Gastrocnemius medialis (tissue), 4 donors: Measurements from ENCODE around the gene LAMC1. TPM values are rescaled to one million over a fixed set of nuclear protein-coding genes. Genes with fewer than 3 reads are reported as not detected.

Experiments
- ATAC-seq, 2 donors: fragments of 150-250 bp; one replicate each; pipeline ENCODE4 v1.9.1; 2016
- DNase-seq, 2 donors: peaks; one replicate each; pipeline ENCODE4 v3.0.0-alpha.2; 2019
- H3K27ac ChIP-seq, 4 donors: fragments of 200-600 bp; sonication (generic); 1 replicate in 1 of 4; 2 replicates in 3 of 4; pipeline ENCODE4 v1.5.1; 2016 to 2018; ENCODE audit warnings: mild to moderate bottlenecking in 2 of 4, moderate library complexity in 1 of 4
- H3K27me3 ChIP-seq, 3 donors: fragments of 200-600 bp; sonication (generic) in 2 of 3; 1 replicate in 1 of 3; 2 replicates in 2 of 3; pipeline versions ENCODE4 v1.5.1 to v1.6.0; 2016 to 2019; ENCODE audit warnings: mild to moderate bottlenecking in 1 of 3, moderate library complexity in 1 of 3
- H3K36me3 ChIP-seq, 2 donors: fragments of 200-600 bp; sonication (generic) in 1 of 2; one replicate each; pipeline ENCODE4 v1.5.1; 2017 to 2018
- H3K4me1 ChIP-seq, 2 donors: fragments of 200-600 bp; sonication (generic) in 1 of 2; one replicate each; pipeline ENCODE4 v1.5.1; 2016 to 2017; ENCODE audit warnings: mild to moderate bottlenecking in 2 of 2
- H3K4me3 ChIP-seq, 4 donors: fragments of 200-600 bp; sonication (generic) in 3 of 4; 1 replicate in 1 of 4; 2 replicates in 3 of 4; pipeline ENCODE4 v1.5.1; 2016 to 2019; ENCODE audit warnings: mild to moderate bottlenecking in 2 of 4
- H3K9me3 ChIP-seq, 3 donors: fragments of 200-600 bp; sonication (generic) in 2 of 3; 1 replicate in 1 of 3; 2 replicates in 2 of 3; pipeline ENCODE4 v1.5.1; 2016 to 2019
- POLR2A ChIP-seq, 2 donors: fragments of 450-650 bp; IDR thresholded peaks; one replicate each; pipeline ENCODE4 v1.6.1; 2017; ENCODE audit warnings: antibody characterized with exemption in 2 of 2, mild to moderate bottlenecking in 2 of 2, moderate library complexity in 2 of 2
- in situ Hi-C, 4 donors: fragments of 200-750 bp; cut with MboI; loops; one replicate each; pipeline versions ENCODE4 v1.15.0 to v1.8.0; 2017; ENCODE audit warnings: low sequenced_read_pairs in 4 of 4
- intact Hi-C: fragments of 100-400 bp; cut with DNase I; formaldehyde crosslinking; loops from one replicate; pipeline ENCODE4 v1.15.1; 2023; ENCODE audit warnings: low total_unique reads
- total RNA-seq, 4 donors: library from RNA; depleted of rRNA; stranded (reverse); fragments of >200 nt; gene quantifications; one replicate each; pipeline versions ENCODE4 v1.1.0 to v1.2.3, GENCODE V29; 2016
- TF ChIP-seq, protein P1 (sequence below), 5 experiments: fragments of 450-650 bp in 3 of 5; fragments of 200-600 bp in 2 of 5; sonication (generic) in 2 of 5; IDR thresholded peaks in 4 of 5; conservative IDR thresholded peaks in 1 of 5; 1 replicate in 4 of 5; 2 replicates in 1 of 5; pipeline ENCODE4 v1.5.1; 2016 to 2019; ENCODE audit warnings: antibody characterized with exemption in 5 of 5, mild to moderate bottlenecking in 3 of 5, moderate library complexity in 3 of 5

Gene LAMC1
- total RNA-seq, 4 donors from 2014 or later, result 96.1 to 161 (median 135) TPM

DNA sequence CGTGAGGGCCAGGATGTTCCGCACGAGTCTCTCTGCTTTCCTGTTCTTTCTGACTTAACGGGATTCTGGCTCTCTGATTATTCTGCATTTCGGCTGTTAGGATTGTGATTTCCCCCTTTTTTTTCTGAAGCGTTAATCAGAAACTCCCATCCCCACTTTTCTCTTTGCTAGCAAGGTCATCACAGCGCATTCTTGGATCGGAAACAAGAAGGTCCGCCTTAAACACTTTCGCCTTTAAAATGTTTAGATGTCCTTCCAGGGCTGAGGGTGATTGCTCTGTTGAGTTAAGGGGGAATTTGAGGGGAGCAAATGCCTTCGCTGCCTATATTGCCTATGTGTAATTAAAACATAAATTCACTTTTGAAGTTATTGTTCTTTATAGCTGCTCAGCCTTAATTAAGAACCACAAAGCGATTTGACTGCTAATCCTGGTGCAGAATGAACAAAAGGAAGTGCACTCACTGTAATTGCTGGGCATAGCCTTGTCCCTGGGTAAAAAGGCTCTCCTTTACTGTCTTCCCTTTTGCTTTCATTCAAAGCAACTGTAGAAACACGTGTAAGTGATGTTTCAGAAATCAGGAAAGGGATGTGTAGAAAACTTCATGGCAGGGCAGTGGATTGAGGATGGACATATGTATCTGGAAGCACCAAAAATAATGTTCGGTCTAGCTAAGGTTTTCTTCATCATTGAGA lies 1.2 kb downstream of the LAMC1 start:
- H3K36me3 ChIP-seq, result no peaks in the 10 kb centered on the region
- no peak for ATAC-seq
- in situ Hi-C loops (loop anchor here in 1 of 4 donors (10.0 kb wide), 1 partner anchor 60 kb away; no protein-coding TSS in a partner anchor), intact Hi-C loops (loop anchor here (1.0 to 5.0 kb wide), 2 partner anchors 62 to 448 kb away; partner anchors contain the start of gene SMG7)
- no peaks in the 10 kb centered on the region for H3K9me3 ChIP-seq
- TF ChIP-seq, protein P1, sequence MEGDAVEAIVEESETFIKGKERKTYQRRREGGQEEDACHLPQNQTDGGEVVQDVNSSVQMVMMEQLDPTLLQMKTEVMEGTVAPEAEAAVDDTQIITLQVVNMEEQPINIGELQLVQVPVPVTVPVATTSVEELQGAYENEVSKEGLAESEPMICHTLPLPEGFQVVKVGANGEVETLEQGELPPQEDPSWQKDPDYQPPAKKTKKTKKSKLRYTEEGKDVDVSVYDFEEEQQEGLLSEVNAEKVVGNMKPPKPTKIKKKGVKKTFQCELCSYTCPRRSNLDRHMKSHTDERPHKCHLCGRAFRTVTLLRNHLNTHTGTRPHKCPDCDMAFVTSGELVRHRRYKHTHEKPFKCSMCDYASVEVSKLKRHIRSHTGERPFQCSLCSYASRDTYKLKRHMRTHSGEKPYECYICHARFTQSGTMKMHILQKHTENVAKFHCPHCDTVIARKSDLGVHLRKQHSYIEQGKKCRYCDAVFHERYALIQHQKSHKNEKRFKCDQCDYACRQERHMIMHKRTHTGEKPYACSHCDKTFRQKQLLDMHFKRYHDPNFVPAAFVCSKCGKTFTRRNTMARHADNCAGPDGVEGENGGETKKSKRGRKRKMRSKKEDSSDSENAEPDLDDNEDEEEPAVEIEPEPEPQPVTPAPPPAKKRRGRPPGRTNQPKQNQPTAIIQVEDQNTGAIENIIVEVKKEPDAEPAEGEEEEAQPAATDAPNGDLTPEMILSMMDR (IDR thresholded peaks at IDR 0.05 in 4 of 5, conservative IDR thresholded peaks at IDR 0.05 in 1 of 5), result no peak
- TF ChIP-seq POLR2A (IDR thresholded peaks at IDR 0.05), result no peak
- DNase-seq, result no peak
- no peaks in the 10 kb centered on the region for H3K27me3 ChIP-seq
- peak overlapping the region; percentile 94 to 100 (median 98) for H3K27ac ChIP-seq
- peaks cover 48 to 65% of the 10 kb centered on the region in 2 donors for H3K4me1 ChIP-seq
- peak overlapping the region; percentile 76 to 91 (median 85) for H3K4me3 ChIP-seq

DNA sequence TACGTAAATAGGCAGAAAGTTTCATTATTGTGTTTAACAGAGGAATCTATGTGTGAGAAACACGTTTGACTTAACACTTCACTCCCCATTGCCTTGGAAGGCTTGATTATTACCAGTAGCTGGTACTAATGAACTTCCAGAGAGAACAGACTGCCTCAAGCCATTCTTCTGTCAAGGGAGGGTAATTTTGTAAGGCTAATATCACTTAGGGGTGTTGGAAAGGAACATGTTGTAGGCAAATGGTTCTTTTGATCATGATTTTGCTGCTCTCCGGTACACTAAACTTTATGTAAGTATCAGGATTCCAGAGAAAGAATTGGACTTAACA lies 1.8 kb downstream of the LAMC1 start:
- H3K4me3 ChIP-seq, result peak overlapping the region; percentile 76 to 91 (median 85)
- H3K27ac ChIP-seq, result peak overlapping the region; percentile 94 to 100 (median 98)
- H3K4me1 ChIP-seq, result peaks cover 46 to 65% of the 10 kb centered on the region in 2 donors
- intact Hi-C loops, result no loop called here
- ATAC-seq (no peak), DNase-seq (no peak)
- H3K27me3 ChIP-seq, result no peaks in the 10 kb centered on the region
- H3K9me3 ChIP-seq, result no peaks in the 10 kb centered on the region
- in situ Hi-C loops, result loop anchor here in 1 of 4 donors (10.0 kb wide), 1 partner anchor 60 kb away; no protein-coding TSS in a partner anchor
- no peaks in the 10 kb centered on the region for H3K36me3 ChIP-seq
- TF ChIP-seq, protein P1 (IDR thresholded peaks at IDR 0.05 in 4 of 5, conservative IDR thresholded peaks at IDR 0.05 in 1 of 5), result no peak
- no peak for TF ChIP-seq POLR2A (IDR thresholded peaks at IDR 0.05)

DNA sequence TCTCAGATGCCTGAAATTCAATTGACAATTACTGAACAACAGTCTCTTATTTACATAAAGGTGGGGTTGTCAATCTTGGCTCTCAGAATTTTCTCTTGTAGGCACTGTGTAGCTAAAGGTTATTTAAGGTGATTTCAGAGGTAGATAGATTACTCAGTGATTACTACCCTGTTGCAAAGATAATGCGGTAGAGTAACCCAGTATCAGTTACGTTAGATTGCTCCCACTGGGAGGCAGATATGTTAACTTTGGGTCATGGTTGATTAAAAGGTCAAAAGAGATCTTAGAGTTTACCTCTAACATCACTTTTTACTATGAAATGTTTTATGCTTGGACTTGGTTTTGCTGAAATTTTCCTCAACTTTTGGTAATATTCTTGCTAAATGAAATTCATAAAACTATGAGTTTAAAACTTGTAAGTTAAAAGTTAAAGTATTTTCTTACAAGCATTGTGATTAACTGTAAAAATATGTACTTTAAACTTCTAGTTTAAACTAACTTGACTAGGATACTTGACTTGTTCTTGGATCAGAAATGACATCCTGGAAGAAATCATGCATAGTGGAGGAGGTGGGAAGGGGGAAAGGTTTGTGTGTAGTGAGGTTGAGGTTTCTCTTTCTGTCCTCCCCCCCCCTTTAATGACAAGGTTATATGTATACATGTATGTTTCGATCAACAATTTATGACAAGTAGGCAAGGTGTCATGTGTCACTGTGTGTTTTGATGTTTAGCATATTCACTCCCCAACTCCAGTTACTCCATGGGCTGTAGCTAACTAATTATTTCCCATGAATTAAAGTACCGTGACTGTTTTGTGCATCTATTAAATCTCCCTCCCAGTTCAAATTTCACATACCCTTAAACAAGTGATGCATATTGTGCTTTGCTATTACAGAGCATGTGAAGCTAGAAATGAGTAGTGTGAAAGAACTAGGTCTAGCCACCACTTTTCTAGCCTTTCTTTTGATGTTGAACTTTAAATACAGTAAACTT lies 2.9 kb downstream of the LAMC1 start:
- TF ChIP-seq, protein P1 (IDR thresholded peaks at IDR 0.05 in 4 of 5, conservative IDR thresholded peaks at IDR 0.05 in 1 of 5), result no peak
- no peak for TF ChIP-seq POLR2A (IDR thresholded peaks at IDR 0.05)

GRCh38 chr1:183027031-183027430 lies 3.8 kb downstream of the LAMC1 start:
- no peak for DNase-seq
- no peak for ATAC-seq
- peak overlapping the region; percentile 94 to 100 (median 98) for H3K27ac ChIP-seq
- TF ChIP-seq POLR2A (IDR thresholded peaks at IDR 0.05), result no peak
- TF ChIP-seq, protein P1 (IDR thresholded peaks at IDR 0.05 in 4 of 5, conservative IDR thresholded peaks at IDR 0.05 in 1 of 5), result no peak
- no peaks in the 10 kb centered on the region for H3K9me3 ChIP-seq
- no peaks in the 10 kb centered on the region for H3K36me3 ChIP-seq
- H3K27me3 ChIP-seq, result no peaks in the 10 kb centered on the region
- in situ Hi-C loops (loop anchor here in 1 of 4 donors (10.0 kb wide), 1 partner anchor 62 kb away; no protein-coding TSS in a partner anchor), intact Hi-C loops (no loop called here)
- H3K4me3 ChIP-seq, result peak overlapping the region; percentile 6 to 91 (median 80)
- H3K4me1 ChIP-seq, result peaks cover 54 to 75% of the 10 kb centered on the region in 2 donors

More for the DNA sequence above, 2.9 kb downstream of the LAMC1 start:
- DNase-seq (no peak), ATAC-seq (no peak)
- Histone ChIP-seq H3K9me3 (no peaks in the 10 kb centered on the region), H3K4me3 (peak overlapping the region; percentile 76 to 91 (median 85)), H3K36me3 (no peaks in the 10 kb centered on the region), H3K27me3 (no peaks in the 10 kb centered on the region), H3K27ac (peak overlapping the region; percentile 94 to 100 (median 98)), H3K4me1 (peaks cover 53 to 72% of the 10 kb centered on the region in 2 donors)
- in situ Hi-C loops (loop anchor here in 1 of 4 donors (10.0 kb wide), 1 partner anchor 61 kb away; no protein-coding TSS in a partner anchor), intact Hi-C loops (no loop called here)
